HCT116 (cell line): ENCODE results near the gene FSTL4.

Source experiments
- CEBPB ChIP-seq: IDR thresholded peaks from 2 replicates; pipeline ENCODE4 v1.6.1; 2012; ENCODE audit warnings: low read depth
- CTCF ChIP-seq, 3 experiments: fragments of 200-600 bp in 1 of 3; sonication (generic) in 1 of 3; IDR thresholded peaks in 2 of 3; conservative IDR thresholded peaks in 1 of 3; 2 replicates each; pipeline ENCODE4 v1.5.1; 2012 to 2017; ENCODE audit warnings: low read depth in 2 of 3, low read length in 2 of 3, antibody characterized with exemption in 1 of 3, borderline replicate concordance in 1 of 3, control low read depth in 1 of 3, mild to moderate bottlenecking in 1 of 3, mixed read lengths in 1 of 3, mixed run types in 1 of 3, moderate library complexity in 1 of 3; ENCODE audit not compliant: insufficient read depth in 1 of 3
- EGR1 ChIP-seq: IDR thresholded peaks from 2 replicates; pipeline ENCODE4 v1.6.1; 2012; ENCODE audit warnings: low read depth
- EZH2 ChIP-seq: fragments of 200-600 bp; sonication (generic); IDR thresholded peaks from 2 replicates; pipeline ENCODE4 v1.6.1; 2017; ENCODE audit warnings: antibody characterized with exemption, mixed run types
- EZH2phosphoT487 ChIP-seq: fragments of 200-600 bp; IDR thresholded peaks from 2 replicates; pipeline ENCODE4 v1.6.1; 2018; ENCODE audit warnings: antibody characterized with exemption, borderline replicate concordance
- JUND ChIP-seq: IDR thresholded peaks from 2 replicates; pipeline ENCODE4 v1.6.1; 2012
- MAX ChIP-seq: IDR thresholded peaks from 2 replicates; pipeline ENCODE4 v1.6.1; 2012
- POLR2A ChIP-seq: IDR thresholded peaks from 2 replicates; pipeline ENCODE4 v1.7.0; 2011; ENCODE audit warnings: borderline replicate concordance; ENCODE audit not compliant: insufficient read depth, insufficient read length; ENCODE audit errors: extremely low read depth
- POLR2AphosphoS5 ChIP-seq: IDR thresholded peaks from 2 replicates; pipeline ENCODE4 v1.6.1; 2011; ENCODE audit warnings: mild to moderate bottlenecking, low read depth, low read length, moderate library complexity
- RAD21 ChIP-seq: IDR thresholded peaks from 2 replicates; pipeline ENCODE4 v1.6.1; 2012; ENCODE audit warnings: low read depth, mild to moderate bottlenecking
- REST ChIP-seq: IDR thresholded peaks from 2 replicates; pipeline ENCODE4 v1.6.1; 2012; ENCODE audit warnings: low read depth
- SIN3A ChIP-seq: IDR thresholded peaks from 2 replicates; pipeline ENCODE4 v1.6.1; 2012; ENCODE audit warnings: low read depth
- SRF ChIP-seq: IDR thresholded peaks from 2 replicates; pipeline ENCODE4 v1.6.1; 2012; ENCODE audit warnings: low read depth

DNA sequence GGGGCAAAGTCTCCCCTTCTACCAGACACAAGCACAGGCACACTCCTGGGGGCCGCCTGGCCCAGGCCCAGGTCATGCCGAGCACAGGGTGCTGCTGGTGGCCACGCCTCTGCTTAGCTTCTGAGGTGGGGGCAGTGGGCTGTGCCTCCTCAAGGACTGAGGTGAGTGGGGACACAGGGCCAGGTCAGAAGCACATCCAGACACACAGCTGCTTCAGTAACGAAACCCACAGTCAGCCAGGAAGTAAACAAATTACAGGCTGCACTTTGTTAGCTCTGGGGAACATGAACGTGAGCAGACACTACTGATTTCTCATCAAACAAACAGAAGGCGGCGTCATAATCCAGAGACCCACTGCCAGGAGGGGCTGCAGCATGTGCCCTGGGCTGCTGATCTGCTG is 368.1 kb downstream of the FSTL4 start:
- TF ChIP-seq CTCF (IDR thresholded peaks at IDR 0.05 in 2 of 3, conservative IDR thresholded peaks at IDR 0.05 in 1 of 3; ENCODE audit: borderline replicate concordance in 1 of 3, insufficient read depth in 1 of 3, low read depth in 2 of 3, low read length in 2 of 3) (no peak), EZH2 (no peak), CEBPB (no peak), POLR2AphosphoS5 (no peak), SRF (no peak), JUND (no peak), REST (no peak), MAX (no peak), POLR2A (no peak), EGR1 (no peak), SIN3A (no peak), EZH2phosphoT487 (no peak), RAD21 (no peak)
